H1 (cell line): ENCODE data around the gene LRRC63. TPM values are rescaled to one million over a fixed set of nuclear protein-coding genes. Genes with fewer than 3 reads are reported as not detected.

Experiments
- JUN ChIP-seq: IDR thresholded peaks from 2 replicates; pipeline ENCODE4 v1.6.1; 2011; ENCODE audit warnings: low read depth, mild to moderate bottlenecking, improper control_type of control experiment, low read length
- JUND ChIP-seq: IDR thresholded peaks from 2 replicates; pipeline ENCODE4 v1.6.1; 2011; ENCODE audit warnings: mild to moderate bottlenecking, improper control_type of control experiment, low read length
- PHF8 ChIP-seq: fragments of 200-600 bp; sonication (generic); conservative IDR thresholded peaks from 2 replicates; pipeline ENCODE4 v1.7.1; 2012; ENCODE audit warnings: low read depth, mild to moderate bottlenecking, inconsistent platforms, low read length, moderate library complexity
- RAD21 ChIP-seq, 2 experiments: IDR thresholded peaks in 1 of 2; conservative IDR thresholded peaks in 1 of 2; 2 replicates each; pipeline ENCODE4 v1.6.1; 2011; ENCODE audit warnings: low read depth in 2 of 2, low read length in 2 of 2, improper control_type of control experiment in 1 of 2, inconsistent platforms in 1 of 2, mild to moderate bottlenecking in 1 of 2, moderate library complexity in 1 of 2
- SP4 ChIP-seq: IDR thresholded peaks from 2 replicates; pipeline ENCODE4 v1.6.1; 2012; ENCODE audit warnings: low read length, inconsistent platforms
- YY1 ChIP-seq: IDR thresholded peaks from 2 replicates; pipeline ENCODE4 v1.6.1; 2011; ENCODE audit warnings: low read depth, mild to moderate bottlenecking, low read length
- polyA plus RNA-seq, 7 experiments: library from polyadenylated mRNA; depleted of rRNA in 3 of 7; stranded (reverse) in 5 of 7; unstranded in 2 of 7; fragments of >200 nt in 5 of 7; fragments of 200-250 nt in 2 of 7; gene quantifications; 1 replicate in 5 of 7; 2 replicates in 1 of 7; 4 replicates in 1 of 7; pipeline versions ENCODE4 v1.2.1 to v1.2.3, GENCODE V29; 2011 to 2013; ENCODE audit warnings: missing spikeins in 2 of 7, mixed read lengths in 2 of 7
- total RNA-seq: library from RNA; stranded (reverse); fragmentation: NEBNext Ultra II Directional; extraction: Animal tissue kit (Norgen Biotek cat#: 25700); gene quantifications from 2 replicates; pipeline ENCODE4 v1.2.1, GENCODE V29; 2021
- TF ChIP-seq, protein P1 (sequence below): fragments of 300-600 bp; sonication (generic); IDR thresholded peaks from 2 replicates; pipeline ENCODE4 v1.7.1; 2012; ENCODE audit warnings: low read length, moderate library complexity, mild to moderate bottlenecking, inconsistent platforms; ENCODE audit not compliant: insufficient replicate concordance

The LRRC63 gene
- total and polyA plus RNA-seq, 2 of the 8 experiments (the other 6 are each of a cell fraction or from before 2014, with no cell fraction given): not detected

DNA sequence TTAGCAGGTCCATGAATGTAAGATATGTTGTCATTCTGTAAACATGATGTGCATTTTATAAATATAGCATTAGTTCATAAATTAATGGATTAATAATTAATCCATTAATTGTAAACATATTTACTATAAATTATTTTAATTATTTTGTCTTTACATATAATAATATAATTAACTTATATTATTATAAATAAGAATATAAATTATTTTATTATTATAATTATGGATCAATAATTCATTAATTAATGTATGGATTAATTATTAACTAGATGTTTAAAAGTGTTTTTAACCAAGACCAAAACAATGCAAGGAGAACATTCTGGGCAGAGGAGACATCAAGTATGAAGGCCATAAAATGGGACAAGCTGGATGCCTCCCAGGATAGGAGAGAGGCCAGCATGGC, 103.3 kb downstream of the LRRC63 start (continued):
- TF ChIP-seq, protein P1, sequence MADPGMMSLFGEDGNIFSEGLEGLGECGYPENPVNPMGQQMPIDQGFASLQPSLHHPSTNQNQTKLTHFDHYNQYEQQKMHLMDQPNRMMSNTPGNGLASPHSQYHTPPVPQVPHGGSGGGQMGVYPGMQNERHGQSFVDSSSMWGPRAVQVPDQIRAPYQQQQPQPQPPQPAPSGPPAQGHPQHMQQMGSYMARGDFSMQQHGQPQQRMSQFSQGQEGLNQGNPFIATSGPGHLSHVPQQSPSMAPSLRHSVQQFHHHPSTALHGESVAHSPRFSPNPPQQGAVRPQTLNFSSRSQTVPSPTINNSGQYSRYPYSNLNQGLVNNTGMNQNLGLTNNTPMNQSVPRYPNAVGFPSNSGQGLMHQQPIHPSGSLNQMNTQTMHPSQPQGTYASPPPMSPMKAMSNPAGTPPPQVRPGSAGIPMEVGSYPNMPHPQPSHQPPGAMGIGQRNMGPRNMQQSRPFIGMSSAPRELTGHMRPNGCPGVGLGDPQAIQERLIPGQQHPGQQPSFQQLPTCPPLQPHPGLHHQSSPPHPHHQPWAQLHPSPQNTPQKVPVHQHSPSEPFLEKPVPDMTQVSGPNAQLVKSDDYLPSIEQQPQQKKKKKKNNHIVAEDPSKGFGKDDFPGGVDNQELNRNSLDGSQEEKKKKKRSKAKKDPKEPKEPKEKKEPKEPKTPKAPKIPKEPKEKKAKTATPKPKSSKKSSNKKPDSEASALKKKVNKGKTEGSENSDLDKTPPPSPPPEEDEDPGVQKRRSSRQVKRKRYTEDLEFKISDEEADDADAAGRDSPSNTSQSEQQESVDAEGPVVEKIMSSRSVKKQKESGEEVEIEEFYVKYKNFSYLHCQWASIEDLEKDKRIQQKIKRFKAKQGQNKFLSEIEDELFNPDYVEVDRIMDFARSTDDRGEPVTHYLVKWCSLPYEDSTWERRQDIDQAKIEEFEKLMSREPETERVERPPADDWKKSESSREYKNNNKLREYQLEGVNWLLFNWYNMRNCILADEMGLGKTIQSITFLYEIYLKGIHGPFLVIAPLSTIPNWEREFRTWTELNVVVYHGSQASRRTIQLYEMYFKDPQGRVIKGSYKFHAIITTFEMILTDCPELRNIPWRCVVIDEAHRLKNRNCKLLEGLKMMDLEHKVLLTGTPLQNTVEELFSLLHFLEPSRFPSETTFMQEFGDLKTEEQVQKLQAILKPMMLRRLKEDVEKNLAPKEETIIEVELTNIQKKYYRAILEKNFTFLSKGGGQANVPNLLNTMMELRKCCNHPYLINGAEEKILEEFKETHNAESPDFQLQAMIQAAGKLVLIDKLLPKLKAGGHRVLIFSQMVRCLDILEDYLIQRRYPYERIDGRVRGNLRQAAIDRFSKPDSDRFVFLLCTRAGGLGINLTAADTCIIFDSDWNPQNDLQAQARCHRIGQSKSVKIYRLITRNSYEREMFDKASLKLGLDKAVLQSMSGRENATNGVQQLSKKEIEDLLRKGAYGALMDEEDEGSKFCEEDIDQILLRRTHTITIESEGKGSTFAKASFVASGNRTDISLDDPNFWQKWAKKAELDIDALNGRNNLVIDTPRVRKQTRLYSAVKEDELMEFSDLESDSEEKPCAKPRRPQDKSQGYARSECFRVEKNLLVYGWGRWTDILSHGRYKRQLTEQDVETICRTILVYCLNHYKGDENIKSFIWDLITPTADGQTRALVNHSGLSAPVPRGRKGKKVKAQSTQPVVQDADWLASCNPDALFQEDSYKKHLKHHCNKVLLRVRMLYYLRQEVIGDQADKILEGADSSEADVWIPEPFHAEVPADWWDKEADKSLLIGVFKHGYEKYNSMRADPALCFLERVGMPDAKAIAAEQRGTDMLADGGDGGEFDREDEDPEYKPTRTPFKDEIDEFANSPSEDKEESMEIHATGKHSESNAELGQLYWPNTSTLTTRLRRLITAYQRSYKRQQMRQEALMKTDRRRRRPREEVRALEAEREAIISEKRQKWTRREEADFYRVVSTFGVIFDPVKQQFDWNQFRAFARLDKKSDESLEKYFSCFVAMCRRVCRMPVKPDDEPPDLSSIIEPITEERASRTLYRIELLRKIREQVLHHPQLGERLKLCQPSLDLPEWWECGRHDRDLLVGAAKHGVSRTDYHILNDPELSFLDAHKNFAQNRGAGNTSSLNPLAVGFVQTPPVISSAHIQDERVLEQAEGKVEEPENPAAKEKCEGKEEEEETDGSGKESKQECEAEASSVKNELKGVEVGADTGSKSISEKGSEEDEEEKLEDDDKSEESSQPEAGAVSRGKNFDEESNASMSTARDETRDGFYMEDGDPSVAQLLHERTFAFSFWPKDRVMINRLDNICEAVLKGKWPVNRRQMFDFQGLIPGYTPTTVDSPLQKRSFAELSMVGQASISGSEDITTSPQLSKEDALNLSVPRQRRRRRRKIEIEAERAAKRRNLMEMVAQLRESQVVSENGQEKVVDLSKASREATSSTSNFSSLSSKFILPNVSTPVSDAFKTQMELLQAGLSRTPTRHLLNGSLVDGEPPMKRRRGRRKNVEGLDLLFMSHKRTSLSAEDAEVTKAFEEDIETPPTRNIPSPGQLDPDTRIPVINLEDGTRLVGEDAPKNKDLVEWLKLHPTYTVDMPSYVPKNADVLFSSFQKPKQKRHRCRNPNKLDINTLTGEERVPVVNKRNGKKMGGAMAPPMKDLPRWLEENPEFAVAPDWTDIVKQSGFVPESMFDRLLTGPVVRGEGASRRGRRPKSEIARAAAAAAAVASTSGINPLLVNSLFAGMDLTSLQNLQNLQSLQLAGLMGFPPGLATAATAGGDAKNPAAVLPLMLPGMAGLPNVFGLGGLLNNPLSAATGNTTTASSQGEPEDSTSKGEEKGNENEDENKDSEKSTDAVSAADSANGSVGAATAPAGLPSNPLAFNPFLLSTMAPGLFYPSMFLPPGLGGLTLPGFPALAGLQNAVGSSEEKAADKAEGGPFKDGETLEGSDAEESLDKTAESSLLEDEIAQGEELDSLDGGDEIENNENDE: no peak
- TF ChIP-seq RAD21 (IDR thresholded peaks at IDR 0.05 in 1 of 2, conservative IDR thresholded peaks at IDR 0.05 in 1 of 2; ENCODE audit: low read depth in 2 of 2, low read length in 2 of 2) (no peak), JUN (no peak), SP4 (no peak), PHF8 (no peak), JUND (no peak), YY1 (no peak)
